Right lobe of liver (tissue), 4 donors: Measurements from ENCODE around the gene TRANK1.

Experiments used
- CTCF ChIP-seq, 4 donors: fragments of 200-600 bp in 3 of 4; fragments of 450-650 bp in 1 of 4; IDR thresholded peaks; one replicate each; pipeline versions ENCODE4 v1.5.1 to v1.8.0; 2016 to 2022; ENCODE audit warnings: antibody characterized with exemption in 4 of 4, mild to moderate bottlenecking in 2 of 4
- POLR2A ChIP-seq: fragments of 450-650 bp; IDR thresholded peaks from one replicate; pipeline ENCODE4 v1.6.1; 2017; ENCODE audit warnings: antibody characterized with exemption, mild to moderate bottlenecking
- donor health status: DM: no; HTN: no; CAD: no.
- donor health status: DM: no; HTN: no; CAD: no.
- donor health status: DM: no; HTN: yes; CAD: no.

GRCh38 chr3:36954452-36955134 lies 9.7 kb upstream of the TRANK1 start:
- no peak for TF ChIP-seq CTCF (IDR thresholded peaks at IDR 0.05)
- no peak for TF ChIP-seq POLR2A
